Fibroblast of mammary gland (primary cell): Measurements from ENCODE around the gene CNGB1.
A peak's percentile ranks its signal among the peaks of the same experiment; 100 is the strongest.

ENCODE experiments used
- DNase-seq: peaks from one replicate; pipeline ENCODE4 v3.0.0-alpha.2; 2010; ENCODE audit warnings: low read depth
- H3K4me3 ChIP-seq: 2 replicates; pipeline ENCODE4 v1.5.1; 2011; ENCODE audit warnings: low read depth, mild to moderate bottlenecking, low read length, moderate library complexity; ENCODE audit not compliant: control insufficient read depth
- CTCF ChIP-seq: conservative IDR thresholded peaks from 2 replicates; pipeline ENCODE4 v1.5.1; 2011; ENCODE audit warnings: low read depth, low read length, inconsistent platforms; ENCODE audit not compliant: control insufficient read depth, insufficient read depth

The CNGB1 gene

GRCh38 chr16:57967916-57968315 lies 3.0 kb downstream of the CNGB1 start:
- no peak overlapping the region for H3K4me3 ChIP-seq
- no peak for TF ChIP-seq CTCF
- DNase-seq: no peak

GRCh38 chr16:57966986-57967385 lies 3.9 kb downstream of the CNGB1 start:
- H3K4me3 ChIP-seq: no peak overlapping the region
- DNase-seq: no peak
- no peak for TF ChIP-seq CTCF

GRCh38 chr16:57966204-57966771 lies 4.6 kb downstream of the CNGB1 start:
- no peak for TF ChIP-seq CTCF
- peak; percentile 31 for DNase-seq

GRCh38 chr16:57964157-57964700 lies 6.7 kb downstream of the CNGB1 start:
- DNase-seq: no peak
- no peak for TF ChIP-seq CTCF
- H3K4me3 ChIP-seq: no peak overlapping the region

More at GRCh38 chr16:57966204-57966771, 4.6 kb downstream of the CNGB1 start:
- H3K4me3 ChIP-seq: no peak overlapping the region

- H3K4me3 ChIP-seq: no peak overlapping the region
- no peak for TF ChIP-seq CTCF
- no peak for DNase-seq
Observed at GRCh38 chr16:57962756-57963155, 8.2 kb downstream of the CNGB1 start.

- no peak for TF ChIP-seq CTCF
- no peak for DNase-seq
- no peak overlapping the region for H3K4me3 ChIP-seq
Observed at GRCh38 chr16:57962046-57962445, 8.9 kb downstream of the CNGB1 start.
